DLD1 (cell line): ENCODE data around the gene SMYD3.

Experiments used
- in situ Hi-C: cut with HindIII; loops from 2 replicates; pipeline ENCODE4 v1.10.0; 2017; ENCODE audit warnings: low sequenced_read_pairs

SMYD3 gene

DNA sequence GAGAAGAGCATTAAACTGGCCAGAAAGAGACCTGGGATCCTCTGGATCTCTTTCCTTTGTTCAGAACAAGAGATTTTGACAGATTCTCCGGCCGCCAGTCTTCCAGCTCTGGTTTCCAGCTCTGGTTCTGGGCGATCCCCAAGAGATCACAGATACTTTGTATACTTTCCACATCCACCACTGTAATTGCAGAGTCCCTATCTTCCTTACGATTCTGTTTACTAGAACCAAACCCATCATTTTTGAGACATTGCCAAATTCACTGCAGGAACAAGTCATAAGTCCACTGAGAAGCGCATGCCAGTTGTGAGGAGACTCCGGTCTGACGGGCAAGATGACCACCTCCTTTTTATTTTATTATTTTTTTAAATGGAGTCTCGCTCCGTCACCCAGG lies 505.2 kb downstream of the SMYD3 start:
- in situ Hi-C loops, result no loop called here

DNA sequence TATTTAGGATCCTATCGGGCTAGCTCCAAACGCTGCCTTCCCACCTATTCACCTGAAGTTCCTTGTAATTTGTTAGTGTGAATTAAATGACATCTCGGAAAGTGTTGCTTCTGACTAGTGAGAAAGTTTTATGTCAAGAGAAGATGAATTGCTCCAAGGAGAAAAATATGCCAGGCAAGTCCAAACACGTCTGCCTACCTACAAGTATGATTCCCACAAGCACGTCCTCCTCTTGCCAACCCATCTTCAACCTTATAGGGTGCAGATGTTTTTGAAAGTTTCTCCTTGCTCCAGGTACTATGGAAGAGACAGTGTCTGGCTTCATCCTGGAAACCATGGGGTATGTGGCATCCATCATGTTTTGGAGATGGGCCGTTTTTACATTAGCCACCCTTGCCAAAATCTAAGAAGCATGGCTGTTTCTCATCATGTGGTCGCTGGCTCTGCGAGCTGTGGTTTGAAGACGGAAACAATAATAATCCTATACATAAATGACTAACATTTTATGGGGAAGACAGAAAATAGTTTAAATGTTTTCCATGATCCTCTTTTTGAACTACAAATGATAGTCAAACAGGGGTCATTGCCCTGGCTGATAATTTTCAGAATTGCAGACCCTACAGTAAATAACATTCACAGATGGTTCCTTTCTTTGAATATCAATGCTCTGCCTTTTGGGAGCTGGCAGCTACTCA lies 505.8 kb downstream of the SMYD3 start:
- in situ Hi-C loops, result no loop called here

DNA sequence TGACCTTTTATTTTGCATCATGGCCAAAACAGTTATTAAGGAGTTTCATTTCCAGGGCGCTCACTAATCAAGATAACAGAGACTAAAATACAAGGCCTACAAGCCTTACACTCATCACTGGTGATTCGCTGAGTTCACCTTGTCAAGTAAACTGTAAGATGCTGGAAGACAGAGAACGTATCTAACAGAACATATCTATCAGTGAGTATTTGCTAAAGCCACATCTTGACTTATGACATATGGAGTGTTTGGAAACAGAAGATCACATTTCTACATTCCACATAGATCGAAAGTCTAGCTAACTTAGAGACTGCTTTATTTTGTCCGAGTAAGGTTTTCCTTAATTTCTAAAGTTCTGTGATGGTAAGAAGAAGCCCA lies 506.5 kb downstream of the SMYD3 start:
- in situ Hi-C loops, result no loop called here

DNA sequence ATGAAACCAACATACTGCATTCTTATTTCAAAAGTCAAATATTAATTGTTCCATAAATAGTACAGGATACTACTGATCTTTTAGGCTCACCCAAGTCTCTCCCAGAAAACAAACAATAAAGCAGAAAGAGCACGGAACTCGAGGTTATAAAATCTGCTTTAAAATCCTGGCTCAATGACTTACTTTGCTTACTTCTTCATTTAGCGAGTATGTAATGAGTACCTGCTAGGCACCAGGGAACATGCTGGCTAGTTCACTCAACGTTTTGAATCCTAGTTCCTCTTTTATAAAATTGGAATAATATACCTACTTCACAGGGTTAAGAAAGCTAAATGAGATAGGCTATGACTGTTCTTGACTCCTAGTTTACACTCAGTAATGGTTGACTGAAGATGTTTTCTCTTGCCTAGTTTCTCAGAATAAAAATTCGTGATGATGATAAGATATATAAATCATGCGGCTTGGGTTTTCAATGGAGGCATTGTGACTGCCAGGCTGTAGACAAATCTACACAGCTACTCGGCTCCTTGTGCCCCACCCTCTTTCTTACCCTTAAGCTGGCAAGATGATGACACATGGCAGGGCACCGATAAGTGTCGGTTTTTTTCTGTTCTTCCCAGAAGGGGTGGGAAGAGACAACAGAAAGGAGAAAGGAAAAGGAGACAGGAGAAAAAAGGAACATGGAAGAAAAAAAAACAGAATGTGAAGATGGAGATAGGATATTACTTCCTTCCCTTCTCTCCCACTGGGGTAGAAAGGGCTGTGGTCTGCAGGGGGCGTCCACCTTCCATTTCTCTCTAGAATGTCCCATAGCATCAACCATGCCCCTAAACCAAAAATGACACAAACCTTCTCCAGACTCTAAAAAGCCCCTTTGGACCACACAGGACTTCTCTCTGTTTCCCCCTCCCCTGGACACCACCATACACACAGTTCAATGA lies 507.1 kb downstream of the SMYD3 start:
- in situ Hi-C loops, result no loop called here

DNA sequence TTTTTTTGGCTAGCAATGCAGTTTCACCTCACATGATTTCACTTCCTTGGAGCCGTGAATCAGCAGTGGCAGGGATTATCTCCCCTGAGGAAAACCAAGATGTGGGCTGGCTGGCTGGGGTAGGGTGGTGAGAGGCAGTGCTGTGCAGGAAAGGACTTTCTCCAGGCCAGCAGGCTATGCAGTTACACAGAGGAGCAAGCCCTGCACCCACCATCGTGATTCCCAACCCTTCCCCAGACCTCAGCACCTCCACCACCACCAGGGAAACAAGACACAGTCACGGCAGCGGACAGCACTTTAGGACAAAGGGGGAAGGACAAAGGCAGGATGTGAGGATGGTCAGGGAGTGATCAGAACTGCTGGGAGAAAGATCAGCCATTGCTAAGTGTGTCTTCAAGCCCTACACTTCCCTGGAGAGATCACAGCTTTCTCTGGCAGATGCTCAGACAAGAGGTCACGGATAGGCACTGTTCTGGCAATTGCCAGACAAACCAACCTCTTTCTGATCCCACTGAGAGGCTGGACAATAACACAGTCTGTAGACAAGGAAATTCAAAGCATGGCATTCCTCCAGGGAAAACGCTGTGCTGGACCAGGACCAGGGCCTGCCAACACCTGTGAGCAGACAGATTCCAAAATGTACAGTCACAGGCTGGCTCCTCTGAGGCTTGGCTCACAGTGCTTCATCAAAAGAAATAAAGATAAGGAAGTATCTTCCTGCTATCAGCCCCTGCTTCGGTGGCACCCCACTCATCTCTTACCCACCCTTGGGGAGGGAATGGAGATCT lies 509.4 kb downstream of the SMYD3 start:
- in situ Hi-C loops, result no loop called here

DNA sequence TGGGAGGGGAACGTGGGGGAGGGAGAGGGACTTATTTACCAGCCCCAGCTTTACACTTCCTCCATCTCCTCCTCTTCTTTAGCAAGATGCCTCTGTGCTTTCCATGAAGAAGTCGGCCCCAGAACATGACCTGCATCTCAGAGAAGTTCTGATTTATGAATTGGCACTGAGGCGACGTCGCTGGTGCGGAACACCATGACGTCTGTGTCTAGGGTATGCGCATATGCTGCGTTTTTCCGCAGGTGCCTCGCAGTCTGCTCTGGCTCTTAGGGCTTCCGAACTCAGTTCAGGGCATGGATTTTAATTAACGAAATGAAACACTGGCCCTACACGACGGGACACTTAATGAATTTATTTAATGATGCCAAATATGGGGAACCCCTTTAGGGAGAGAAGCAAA lies 510.3 kb downstream of the SMYD3 start:
- in situ Hi-C loops, result no loop called here

DNA sequence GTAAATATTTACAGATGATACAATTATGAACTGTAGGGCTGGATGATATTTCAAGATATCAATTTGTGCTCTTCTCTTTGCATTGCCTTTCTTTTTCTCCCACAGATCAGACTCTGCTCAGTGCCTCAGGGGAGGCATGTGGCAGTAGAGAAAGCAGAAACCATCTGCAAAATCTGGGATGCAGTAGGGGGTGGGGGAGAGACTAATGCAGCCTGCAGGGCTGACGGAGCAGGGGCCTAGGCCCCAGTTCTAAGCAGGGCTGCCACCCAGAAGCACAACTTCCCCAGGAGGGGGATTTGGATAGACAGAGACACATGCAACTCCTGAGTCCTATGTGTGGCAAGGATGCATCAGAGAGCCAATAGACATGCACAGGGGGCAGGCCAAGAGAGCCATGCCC lies 511.6 kb downstream of the SMYD3 start:
- in situ Hi-C loops, result no loop called here

DNA sequence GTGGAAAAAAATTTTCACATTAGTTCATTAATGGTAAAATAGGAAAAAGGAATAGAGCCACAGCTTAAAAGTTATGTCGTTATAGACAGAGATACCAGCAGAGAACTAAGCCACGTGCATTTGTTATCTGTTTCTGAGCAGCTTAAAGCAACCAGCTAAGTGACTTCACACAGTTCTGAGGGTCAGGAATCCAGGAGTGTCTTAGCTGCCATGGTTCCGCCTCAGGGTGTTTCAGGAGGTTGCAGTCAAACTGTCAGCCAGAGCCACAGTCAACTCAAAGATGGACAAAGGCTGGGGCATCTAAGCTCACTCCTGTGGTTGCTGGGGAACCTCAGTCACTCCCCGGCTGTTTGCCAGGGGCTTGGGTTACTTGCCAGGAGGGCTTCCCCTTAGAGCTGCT lies 515.8 kb downstream of the SMYD3 start:
- in situ Hi-C loops, result no loop called here

DNA sequence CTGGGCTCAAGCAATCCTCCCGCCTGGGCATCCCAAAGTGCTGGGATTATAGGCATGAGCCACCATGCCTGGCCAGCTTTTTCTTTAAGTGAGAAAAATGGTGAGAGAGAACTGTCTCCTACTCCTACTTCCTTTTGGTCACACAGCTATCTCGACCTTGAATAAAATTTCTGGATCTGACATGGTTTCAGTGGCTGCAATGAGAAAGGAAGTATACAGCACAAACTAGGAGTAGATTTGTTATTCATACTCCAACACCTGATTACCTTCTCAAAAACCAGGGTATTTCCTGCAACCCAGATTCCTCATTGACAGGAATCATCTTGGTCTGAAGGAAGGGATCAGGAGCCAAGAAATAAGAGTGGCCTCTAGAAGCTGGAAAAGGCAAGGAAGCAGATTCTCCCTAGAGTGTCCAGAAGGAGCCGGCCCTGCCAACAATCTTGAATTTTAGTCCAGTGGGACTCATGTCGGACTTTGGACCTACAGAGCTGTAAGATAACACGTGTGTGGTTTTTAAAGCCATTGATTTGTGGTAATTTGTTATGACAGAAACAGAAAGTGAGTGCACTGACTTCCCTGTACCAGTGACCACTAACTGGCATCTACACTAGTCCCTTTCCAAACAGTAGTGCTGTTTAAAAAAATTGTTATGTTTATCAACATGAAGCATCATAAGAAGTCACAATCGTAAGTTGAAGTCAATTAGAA lies 516.6 kb downstream of the SMYD3 start:
- in situ Hi-C loops, result no loop called here

DNA sequence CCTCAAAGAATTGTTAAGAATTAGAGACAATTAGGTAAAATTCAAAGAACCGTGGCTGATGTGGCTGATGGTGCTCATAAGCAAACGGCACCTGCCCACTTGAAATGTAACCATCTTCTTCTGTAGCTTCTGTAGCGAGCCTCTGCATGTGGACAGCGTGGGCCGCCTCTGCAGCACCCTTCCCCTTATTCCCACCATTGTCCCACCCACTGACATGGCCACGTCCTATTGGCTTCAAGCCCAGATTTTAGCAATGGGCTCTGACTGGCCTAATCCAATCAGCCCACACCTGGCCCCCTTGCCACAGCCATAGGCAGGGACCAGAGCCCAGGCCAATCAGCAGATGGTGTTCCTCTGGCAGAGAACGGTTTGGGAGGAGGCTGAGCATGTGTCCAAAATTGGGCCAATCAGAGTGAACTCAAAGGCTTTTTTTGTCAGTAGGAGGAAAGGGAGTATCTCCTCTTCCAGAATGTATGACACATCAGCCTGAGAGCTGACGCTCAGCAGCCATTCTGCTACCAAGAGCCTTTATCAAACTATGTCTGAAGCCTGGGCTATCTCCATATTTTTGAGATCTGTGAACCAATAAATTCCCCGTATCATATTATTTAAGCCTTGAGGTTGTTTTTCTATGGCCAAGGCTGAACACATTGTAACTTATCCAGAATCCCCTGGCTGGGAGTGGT lies 518.5 kb downstream of the SMYD3 start:
- in situ Hi-C loops, result no loop called here

DNA sequence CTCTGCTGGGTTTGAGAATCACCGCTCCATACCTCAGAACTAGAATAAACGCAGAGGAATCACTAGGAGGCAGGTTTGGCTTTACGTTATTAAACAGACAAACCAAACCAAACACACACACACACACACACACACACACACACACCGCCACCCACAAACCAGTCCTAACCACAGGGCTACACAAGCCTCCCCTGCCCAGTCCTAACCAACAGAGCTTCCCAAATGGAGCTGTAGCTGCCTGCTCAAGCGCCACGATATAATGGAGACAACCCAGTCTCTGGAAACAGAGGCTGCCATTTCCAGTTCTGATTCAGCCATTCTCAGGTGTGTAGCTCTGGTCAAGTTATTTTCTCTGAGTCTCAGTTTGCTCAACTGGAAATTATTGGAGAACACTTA lies 519.1 kb downstream of the SMYD3 start:
- in situ Hi-C loops, result no loop called here

DNA sequence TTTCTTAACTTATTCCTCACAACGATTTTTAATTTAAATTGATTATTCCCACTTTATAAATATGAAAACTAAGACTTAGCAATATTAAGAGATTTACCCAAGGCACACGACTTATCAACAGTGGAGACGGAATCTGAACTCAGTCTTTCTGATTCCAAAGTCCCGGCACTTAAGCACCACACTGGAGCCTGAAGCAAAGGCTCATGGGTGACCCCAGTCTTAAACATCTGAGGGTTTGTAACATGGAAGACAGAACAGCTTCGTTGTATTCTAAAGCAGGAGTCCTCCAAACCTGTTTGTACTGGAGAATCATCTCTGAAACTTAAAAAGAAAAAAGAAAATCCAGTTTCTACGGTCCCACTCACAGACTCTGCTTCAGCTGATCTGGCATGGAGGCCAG lies 519.5 kb downstream of the SMYD3 start:
- in situ Hi-C loops, result no loop called here

DNA sequence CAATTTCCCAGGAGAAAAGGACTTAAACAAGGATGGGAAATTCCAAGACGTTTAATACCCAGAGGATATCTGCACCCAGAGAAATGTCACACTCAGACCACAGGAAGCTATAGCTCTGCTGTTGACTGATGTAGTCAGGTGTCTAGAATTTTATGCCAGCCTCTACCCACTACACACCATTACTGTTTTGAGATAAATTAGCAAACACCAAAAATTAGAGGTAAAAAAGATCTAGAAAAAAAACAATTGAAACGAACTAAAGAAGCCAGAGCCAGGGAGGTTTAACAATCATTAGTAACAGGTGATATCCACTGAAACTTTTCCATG lies 519.9 kb downstream of the SMYD3 start:
- in situ Hi-C loops, result no loop called here

DNA sequence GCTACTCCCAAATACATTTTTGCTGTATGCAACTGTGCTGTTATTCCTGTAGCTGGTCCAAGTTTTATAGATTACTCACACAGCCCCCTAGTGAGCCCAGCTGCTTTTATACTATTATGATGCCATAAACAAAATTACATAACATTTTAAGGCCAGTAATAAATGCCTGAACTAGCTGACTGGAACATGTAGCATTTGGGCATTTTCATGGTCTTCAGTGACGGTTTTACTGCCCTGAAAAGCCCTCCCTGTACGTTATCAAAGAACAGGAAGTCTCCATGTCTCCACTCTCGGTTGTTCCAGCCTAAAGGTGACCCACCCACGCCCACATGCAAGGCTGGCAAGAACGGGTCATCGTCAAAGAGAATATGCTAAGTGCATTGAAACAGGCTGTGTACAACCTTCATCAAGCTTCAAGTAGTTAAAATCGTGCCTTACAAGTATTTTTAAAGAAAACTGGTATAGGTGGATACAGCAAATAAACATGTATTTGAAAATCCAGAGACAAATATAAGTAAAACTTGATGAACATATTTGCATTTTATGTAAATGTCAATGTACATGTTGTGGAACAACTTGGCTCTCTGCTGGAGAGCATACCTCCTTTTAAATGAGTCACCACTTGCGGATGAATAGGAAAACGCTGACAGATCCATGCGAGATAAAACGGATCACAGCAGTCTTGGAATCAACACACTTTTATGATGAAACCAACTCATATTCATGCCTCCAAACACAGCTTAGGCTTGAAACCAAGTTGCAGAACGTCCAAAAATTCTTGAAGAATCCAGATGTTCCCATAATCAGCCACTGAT lies 520.5 kb downstream of the SMYD3 start:
- in situ Hi-C loops, result no loop called here

DNA sequence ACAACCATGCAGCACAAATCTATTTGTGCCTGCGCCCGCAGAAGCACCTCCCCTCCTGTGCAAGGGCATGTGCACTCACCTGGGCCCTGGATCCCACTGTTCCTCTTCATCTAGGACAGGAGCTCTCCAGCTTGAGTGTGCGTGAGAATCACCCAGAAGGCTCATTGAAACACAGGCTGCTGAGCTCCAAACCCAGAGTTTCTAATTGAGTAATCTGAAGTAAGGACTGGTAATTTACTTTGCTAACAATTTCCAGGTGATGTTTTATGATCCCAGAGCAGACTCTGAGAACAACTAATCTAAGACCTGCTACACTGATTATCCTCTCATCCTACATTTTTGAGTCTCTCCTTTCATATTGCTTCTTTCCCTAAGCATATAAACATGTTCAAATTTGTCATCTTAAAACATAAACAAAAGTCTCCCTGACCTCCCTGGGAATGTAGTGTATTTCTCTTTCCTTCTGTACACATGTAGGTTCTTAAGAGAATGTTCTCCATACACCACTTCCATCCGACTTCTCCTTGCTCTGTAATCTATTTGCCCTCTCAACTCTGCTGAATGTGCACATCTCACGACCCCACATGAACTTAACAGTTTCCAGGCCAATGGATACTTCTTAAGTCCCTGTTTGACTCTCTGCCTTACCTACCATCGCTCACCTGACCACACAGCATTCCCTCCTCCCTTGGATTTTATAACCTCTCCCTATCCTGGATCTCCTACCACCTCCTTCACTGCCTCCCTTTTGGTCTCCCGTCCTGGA lies 522.5 kb downstream of the SMYD3 start:
- in situ Hi-C loops, result no loop called here

DNA sequence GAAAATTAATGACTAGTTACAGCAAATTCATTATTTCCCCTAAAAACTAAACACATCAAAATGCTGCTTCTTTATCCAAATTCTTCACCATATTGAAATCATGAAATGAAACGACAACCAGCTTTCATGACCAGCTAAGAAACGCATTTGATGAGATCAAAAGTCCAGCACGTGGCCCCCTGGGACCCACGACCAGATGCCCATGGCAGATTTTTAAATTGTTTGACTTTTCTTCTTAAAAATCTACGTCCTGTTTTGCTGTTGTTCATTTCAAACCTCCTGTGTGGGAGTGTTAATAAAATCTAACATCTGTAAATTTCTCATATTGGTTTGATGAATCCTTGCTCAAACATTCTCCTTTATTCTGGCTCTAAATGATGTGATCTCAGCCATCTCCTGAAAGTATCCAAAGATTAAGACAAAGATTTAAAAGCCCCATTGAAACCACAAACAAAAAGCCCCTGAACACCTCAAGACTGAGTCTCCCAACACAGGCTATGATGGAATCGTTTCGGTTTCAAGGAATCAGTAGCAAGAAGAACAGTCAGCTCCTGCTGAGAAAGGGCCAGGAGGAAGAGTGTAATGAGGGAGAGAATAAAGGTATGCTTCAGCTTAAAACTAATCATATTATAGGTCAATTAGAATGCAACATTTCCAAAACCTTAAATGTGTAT lies 523.6 kb downstream of the SMYD3 start:
- in situ Hi-C loops, result no loop called here

DNA sequence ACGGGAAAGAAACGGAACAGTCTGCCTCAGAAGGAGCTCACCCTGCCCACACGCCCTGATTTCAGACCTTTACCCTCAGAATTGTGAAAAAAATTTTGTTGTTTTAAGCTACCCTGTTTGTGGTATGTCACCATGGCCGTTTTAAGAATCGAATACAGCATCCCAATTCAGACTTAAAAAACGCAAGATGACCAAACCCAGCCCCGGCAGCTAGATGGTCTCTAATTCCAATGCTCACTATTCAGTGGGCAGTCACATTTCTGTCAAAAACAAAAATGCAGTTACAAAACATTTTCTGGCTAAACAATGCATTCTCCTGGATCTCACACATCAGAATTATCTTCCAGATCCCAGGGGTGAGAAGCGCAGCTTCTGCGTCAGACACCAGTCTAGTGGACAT lies 527.5 kb downstream of the SMYD3 start:
- in situ Hi-C loops, result no loop called here

DNA sequence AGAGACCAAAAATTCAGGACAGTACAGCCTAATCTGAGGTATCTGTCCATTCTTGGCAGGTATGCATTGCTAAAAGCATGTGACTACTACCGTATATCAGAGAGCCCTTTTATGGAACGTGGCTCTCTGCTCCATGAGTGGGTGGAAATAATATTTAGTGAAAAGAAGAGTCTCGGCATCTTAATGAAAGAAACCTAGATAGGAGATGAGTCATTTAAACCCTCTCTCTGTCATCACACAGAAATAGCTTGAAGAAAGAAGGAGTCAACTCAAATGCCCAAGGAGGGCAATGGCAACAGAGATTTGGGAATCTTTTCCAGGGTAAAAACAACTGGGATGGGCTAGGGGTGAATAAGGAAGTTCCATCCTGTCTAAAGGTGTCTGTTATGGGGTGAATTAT lies 528.2 kb downstream of the SMYD3 start:
- in situ Hi-C loops, result no loop called here
